OCI-LY3 (cell line): ENCODE data around the gene ALDH1L1.

Source experiments
- H2AFZ ChIP-seq: fragments of 200-600, 300-600 bp; shearing (Covaris generic); 2 replicates; pipeline ENCODE4 v1.6.0; 2014; ENCODE audit warnings: antibody characterized with exemption, low read depth, low read length
- H3K27ac ChIP-seq: fragments of 200-600, 300-600 bp; sonication (generic); 2 replicates; pipeline ENCODE4 v1.5.1; 2014; ENCODE audit warnings: mild to moderate bottlenecking, low read length, moderate library complexity, mixed read lengths
- H3K27me3 ChIP-seq: fragments of 200-600, 300-600 bp; sonication (generic); 2 replicates; pipeline ENCODE4 v1.6.1; 2014; ENCODE audit warnings: low read depth, low read length, mixed read lengths
- H3K36me3 ChIP-seq: fragments of 200-600, 300-600 bp; sonication (generic); replicated peaks from 2 replicates; pipeline ENCODE3; 2014; ENCODE audit warnings: low read depth, low read length, mixed read lengths
- H3K4me1 ChIP-seq: fragments of 300-600, 200-600 bp; sonication (generic); 2 replicates; pipeline ENCODE4 v1.6.1; 2014; ENCODE audit warnings: low read length, mixed read lengths
- H3K4me2 ChIP-seq: fragments of 200-600, 300-600 bp; sonication (generic); 2 replicates; pipeline ENCODE4 v1.6.1; 2014; ENCODE audit warnings: low read length, mixed read lengths
- H3K4me3 ChIP-seq: fragments of 300-600, 200-600 bp; sonication (generic); 2 replicates; pipeline ENCODE4 v1.5.1; 2014; ENCODE audit warnings: antibody characterized with exemption, mild to moderate bottlenecking, low read length, moderate library complexity
- H3K79me2 ChIP-seq: fragments of 300-600, 200-600 bp; shearing (Covaris generic); 2 replicates; pipeline ENCODE4 v1.6.1; 2014; ENCODE audit warnings: mild to moderate bottlenecking, low read length, mixed read lengths
- H3K9ac ChIP-seq: fragments of 300-600, 200-600 bp; shearing (Covaris generic); 2 replicates; pipeline ENCODE4 v1.6.0; 2014; ENCODE audit warnings: mild to moderate bottlenecking, low read length, moderate library complexity
- H3K9me3 ChIP-seq: fragments of 200-600, 300-600 bp; shearing (Covaris generic); 2 replicates; pipeline ENCODE4 v1.6.1; 2014; ENCODE audit warnings: low read length, mixed read lengths; ENCODE audit not compliant: insufficient read depth
- H4K20me1 ChIP-seq: fragments of 200-600, 300-600 bp; sonication (generic); 2 replicates; pipeline ENCODE4 v1.6.1; 2016; ENCODE audit warnings: low read length, mixed read lengths; ENCODE audit not compliant: insufficient read depth
- EZH2phosphoT487 ChIP-seq: fragments of 200-600 bp; shearing (Covaris generic); IDR thresholded peaks from 2 replicates; pipeline ENCODE4 v1.6.1; 2018; ENCODE audit warnings: antibody characterized with exemption, mixed run types, low read depth
- TF ChIP-seq, protein P1 (sequence below): fragments of 200-600, 300-600 bp; sonication (generic); IDR thresholded peaks from 2 replicates; pipeline ENCODE4 v1.5.1; 2014; ENCODE audit warnings: antibody characterized with exemption, low read length, low read depth

Gene ALDH1L1

DNA sequence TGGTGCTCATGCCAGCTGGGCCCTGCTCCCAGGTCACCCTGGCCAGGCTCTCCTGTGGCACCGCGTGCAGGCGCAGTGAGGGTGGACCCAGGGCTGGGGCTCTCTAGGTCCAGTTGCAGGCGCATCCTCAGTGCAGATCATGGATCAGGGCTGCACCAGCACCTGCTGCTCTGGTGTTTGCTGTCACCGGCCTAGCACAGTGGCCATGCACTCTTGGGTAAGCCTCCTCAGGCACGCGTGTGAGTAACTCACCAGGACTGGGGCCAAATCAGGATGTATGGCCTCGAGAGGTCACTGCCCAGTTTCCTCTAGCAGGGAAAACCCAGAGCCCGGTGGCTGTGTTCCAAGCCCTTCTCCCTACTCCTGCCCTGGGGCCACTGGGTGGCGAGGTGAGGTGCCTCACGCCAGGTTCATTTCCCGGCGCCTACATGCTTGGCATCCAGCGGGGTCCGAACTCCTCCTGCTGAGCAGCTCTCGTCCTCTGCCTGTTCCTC is 50.9 kb downstream of the ALDH1L1 start:
- H3K9me3 ChIP-seq = no peaks in the 10 kb centered on the region
- H3K4me3 ChIP-seq = no peak overlapping the region
- no peak overlapping the region for H3K9ac ChIP-seq
- H4K20me1 ChIP-seq = no peaks in the 10 kb centered on the region
- no peak overlapping the region for H3K4me2 ChIP-seq
- H3K27ac ChIP-seq = no peak overlapping the region
- no peaks in the 10 kb centered on the region for H3K79me2 ChIP-seq
- no peak overlapping the region for H2AFZ ChIP-seq
- H3K4me1 ChIP-seq = no peaks in the 10 kb centered on the region
- no peaks in the 10 kb centered on the region for H3K27me3 ChIP-seq
- H3K36me3 ChIP-seq = no peaks in the 10 kb centered on the region
- TF ChIP-seq, protein P1, sequence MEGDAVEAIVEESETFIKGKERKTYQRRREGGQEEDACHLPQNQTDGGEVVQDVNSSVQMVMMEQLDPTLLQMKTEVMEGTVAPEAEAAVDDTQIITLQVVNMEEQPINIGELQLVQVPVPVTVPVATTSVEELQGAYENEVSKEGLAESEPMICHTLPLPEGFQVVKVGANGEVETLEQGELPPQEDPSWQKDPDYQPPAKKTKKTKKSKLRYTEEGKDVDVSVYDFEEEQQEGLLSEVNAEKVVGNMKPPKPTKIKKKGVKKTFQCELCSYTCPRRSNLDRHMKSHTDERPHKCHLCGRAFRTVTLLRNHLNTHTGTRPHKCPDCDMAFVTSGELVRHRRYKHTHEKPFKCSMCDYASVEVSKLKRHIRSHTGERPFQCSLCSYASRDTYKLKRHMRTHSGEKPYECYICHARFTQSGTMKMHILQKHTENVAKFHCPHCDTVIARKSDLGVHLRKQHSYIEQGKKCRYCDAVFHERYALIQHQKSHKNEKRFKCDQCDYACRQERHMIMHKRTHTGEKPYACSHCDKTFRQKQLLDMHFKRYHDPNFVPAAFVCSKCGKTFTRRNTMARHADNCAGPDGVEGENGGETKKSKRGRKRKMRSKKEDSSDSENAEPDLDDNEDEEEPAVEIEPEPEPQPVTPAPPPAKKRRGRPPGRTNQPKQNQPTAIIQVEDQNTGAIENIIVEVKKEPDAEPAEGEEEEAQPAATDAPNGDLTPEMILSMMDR = no peak
- no peak for TF ChIP-seq EZH2phosphoT487

DNA sequence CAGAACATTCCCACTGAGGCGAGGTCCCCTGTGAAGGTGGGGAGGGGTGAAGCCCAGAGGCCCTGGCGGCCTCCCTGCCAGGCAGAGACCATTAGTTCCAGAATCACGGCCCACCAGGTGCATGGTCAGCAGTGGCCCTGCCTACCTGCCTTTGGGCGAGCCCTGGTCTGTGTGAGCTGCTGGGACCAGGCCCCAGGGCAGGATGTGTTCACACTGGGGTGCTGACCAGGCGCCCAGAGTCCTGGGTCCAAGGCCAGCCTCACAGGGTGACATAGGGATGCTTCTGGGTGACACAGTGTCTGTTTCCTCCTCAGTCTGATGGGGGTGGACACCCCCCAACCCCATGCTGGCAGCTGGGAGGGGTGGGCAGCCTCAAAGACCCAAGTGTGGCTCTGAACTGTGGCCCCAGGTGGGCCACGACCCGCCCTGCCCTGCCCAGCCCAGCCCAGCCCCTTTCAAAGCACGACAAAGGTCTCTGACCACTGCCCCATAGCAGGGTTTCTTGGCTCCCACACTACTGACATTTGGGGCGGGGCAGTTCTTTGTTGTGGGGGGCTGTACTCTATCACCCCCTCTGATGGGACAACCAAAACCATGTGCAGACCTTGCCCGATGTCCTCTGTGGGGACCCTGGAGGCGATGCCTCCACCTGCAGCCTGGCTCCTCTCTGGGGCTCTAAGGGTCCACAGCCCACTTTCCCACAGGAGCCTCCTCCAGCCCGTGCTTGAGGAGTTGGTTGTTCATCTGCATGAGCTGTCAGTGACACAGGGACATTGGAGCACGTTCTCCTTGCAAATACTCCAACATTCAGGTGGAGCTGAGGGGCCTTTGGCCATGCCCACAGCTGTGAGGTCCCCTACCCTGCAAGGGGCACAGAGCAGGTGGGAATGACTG is 51.6 kb downstream of the ALDH1L1 start:
- no peak overlapping the region for H3K27ac ChIP-seq
- H3K79me2 ChIP-seq = no peaks in the 10 kb centered on the region
- no peaks in the 10 kb centered on the region for H3K9me3 ChIP-seq
- H3K4me1 ChIP-seq = no peaks in the 10 kb centered on the region
- H4K20me1 ChIP-seq = no peaks in the 10 kb centered on the region
- H2AFZ ChIP-seq = no peak overlapping the region
- no peaks in the 10 kb centered on the region for H3K36me3 ChIP-seq
- H3K27me3 ChIP-seq = no peaks in the 10 kb centered on the region
- no peak overlapping the region for H3K9ac ChIP-seq
- no peak overlapping the region for H3K4me2 ChIP-seq
- TF ChIP-seq, protein P1 = no peak
- no peak for TF ChIP-seq EZH2phosphoT487
- H3K4me3 ChIP-seq = no peak overlapping the region

DNA sequence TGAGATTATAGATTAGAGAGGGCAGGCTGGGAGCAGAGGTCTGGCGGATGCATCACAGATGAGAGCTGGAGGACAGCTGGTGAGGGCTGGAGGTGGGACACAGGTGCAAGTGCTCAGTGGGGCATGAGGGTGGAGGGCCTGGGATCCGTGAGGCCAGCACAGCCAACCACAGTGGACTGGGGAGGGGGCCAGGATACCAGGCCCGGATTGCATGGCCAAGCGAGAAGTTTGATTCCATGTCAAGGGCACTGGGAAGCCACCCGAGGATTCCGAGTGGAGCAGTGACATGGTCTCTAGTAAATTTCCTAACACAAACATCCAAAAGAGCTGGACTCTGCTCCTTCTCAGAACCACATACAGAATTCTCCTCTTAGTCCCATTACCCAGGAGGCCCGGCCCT is 52.5 kb downstream of the ALDH1L1 start:
- Histone ChIP-seq H3K79me2 (no peaks in the 10 kb centered on the region), H3K4me2 (no peak overlapping the region), H3K27ac (no peak overlapping the region), H3K4me1 (no peaks in the 10 kb centered on the region), H3K9me3 (no peaks in the 10 kb centered on the region), H4K20me1 (no peaks in the 10 kb centered on the region), H2AFZ (no peak overlapping the region), H3K27me3 (peaks cover under 1% of the 10 kb centered on the region; the same call in 1 of the 2 replicates), H3K4me3 (no peak overlapping the region), H3K36me3 (no peaks in the 10 kb centered on the region), H3K9ac (no peak overlapping the region)
- no peak for TF ChIP-seq EZH2phosphoT487
- TF ChIP-seq, protein P1 = no peak

DNA sequence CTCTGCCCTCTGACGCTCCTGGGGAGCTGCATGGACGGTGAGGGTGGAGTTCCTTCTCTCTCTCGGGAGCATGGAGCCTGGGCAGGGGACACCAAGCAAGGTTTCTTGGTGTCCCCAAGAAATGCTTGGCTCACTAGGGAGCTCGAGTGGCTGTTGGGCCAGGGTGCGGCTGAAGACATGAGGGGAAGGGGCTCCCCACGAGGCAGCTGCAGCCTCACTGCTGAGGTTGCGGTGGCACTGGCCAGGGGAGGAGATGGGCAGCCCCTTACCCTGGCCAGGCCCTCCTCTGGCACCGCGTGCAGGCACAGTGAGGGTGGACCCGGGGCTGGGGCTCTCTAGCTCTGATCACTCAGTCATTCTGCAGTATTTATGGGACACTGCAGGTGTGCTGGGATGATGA is 52.9 kb downstream of the ALDH1L1 start:
- Histone ChIP-seq H3K9me3 (no peaks in the 10 kb centered on the region), H3K79me2 (no peaks in the 10 kb centered on the region), H3K4me2 (no peak overlapping the region), H3K4me1 (no peaks in the 10 kb centered on the region), H4K20me1 (no peaks in the 10 kb centered on the region), H3K36me3 (no peaks in the 10 kb centered on the region), H2AFZ (no peak overlapping the region), H3K4me3 (no peak overlapping the region), H3K9ac (no peak overlapping the region), H3K27ac (no peak overlapping the region), H3K27me3 (peaks cover 3% of the 10 kb centered on the region; the same call in 1 of the 2 replicates)
- TF ChIP-seq, protein P1 = no peak
- TF ChIP-seq EZH2phosphoT487 = no peak
